SK-N-DZ (cell line): ENCODE data around the gene AKAP6.

Experiments
- DNase-seq: peaks from one replicate; pipeline ENCODE4 v3.0.0-alpha.2; 2015; ENCODE audit warnings: low spot score

The AKAP6 gene

DNA sequence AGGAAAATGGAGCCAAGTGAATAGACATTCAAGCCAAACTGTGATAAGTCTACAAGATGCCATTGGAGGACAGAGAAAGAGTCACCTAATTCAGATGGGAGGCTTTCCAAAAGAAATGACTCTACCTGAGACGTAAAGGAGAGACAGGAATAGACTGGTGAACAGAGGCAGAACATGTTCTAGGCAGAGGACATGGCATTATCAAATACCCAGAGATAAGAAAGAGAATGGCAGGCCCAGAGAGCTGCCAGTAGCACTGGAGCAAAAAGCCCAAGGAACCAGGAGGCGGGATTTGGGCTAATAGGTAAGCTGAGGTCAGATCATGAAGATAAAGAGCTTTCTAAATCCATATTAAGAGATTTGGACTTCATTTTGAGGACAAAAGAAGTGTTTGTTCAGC is 207.1 kb downstream of the AKAP6 start:
- DNase-seq = no peak

DNA sequence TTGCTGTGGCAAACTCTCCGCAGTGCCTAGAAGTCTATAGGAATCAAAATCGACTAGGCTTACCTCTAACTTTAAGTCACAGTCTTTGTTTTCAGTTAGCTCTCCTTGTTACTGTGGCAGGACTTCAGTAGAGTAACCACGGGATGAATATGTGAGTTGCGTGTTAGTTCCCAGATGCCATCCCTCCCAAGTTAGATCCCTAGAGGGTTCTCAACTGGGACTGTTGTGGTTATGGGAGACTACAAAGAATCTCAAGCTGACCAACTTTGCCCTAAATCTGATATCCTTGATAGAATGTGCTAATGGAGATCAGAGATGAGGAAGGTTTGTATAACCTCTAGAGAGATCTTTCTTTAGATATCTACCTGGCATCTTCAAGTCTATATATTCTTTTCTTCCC is 208.1 kb downstream of the AKAP6 start:
- DNase-seq = no peak

DNA sequence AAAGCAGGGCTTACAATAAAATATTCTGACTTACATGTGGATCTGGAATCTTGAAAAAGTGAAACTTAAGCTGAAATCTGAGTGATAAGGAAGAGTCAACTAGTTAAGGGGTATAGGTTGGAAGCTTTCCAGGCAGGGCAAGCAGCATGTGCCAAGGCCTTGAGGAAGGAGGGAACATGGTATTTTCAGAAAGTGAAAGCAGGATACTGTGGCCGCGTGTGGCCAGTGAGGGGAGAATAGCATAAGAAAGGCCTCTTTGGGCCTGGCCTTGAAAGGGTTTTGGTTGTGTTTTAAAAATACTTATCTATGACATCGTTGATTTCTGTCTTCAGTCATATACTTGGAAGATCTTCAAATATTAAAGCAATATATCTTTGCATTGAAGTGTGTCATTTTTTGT is 213.4 kb downstream of the AKAP6 start:
- no peak for DNase-seq

DNA sequence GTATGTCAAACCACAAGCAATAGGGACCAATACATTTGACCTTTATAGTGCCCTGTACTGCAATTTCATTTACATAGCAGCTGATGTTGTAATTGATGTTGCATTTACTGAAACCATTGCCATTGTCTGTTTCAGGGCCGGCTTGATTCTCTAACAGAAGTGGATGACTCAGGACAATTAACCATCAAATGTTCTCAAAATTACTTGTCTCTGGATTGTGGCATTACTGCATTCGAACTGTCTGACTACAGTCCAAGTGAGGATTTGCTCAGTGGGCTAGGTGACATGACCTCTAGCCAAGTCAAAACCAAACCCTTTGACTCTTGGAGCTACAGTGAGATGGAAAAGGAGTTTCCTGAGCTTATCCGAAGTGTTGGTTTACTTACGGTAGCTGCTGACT is 216.0 kb downstream of the AKAP6 start:
- DNase-seq = no peak

DNA sequence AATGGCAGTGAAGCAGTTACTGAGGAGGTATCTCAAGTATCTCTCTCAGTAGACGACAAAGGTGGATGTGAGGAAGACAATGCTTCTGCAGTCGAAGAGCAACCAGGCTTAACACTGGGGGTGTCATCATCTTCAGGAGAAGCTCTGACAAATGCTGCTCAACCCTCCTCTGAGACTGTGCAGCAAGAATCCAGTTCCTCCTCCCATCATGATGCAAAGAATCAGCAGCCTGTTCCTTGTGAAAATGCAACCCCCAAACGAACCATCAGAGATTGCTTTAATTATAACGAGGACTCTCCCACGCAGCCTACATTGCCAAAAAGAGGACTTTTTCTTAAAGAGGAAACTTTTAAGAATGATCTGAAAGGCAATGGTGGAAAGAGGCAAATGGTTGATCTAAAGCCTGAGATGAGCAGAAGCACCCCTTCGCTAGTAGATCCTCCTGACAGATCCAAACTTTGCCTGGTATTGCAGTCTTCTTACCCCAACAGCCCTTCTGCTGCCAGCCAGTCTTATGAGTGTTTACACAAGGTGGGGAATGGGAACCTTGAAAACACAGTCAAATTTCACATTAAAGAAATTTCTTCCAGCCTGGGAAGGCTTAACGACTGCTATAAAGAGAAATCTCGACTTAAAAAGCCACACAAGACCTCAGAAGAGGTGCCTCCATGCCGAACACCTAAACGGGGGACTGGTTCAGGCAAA is 216.6 kb downstream of the AKAP6 start:
- DNase-seq = no peak

DNA sequence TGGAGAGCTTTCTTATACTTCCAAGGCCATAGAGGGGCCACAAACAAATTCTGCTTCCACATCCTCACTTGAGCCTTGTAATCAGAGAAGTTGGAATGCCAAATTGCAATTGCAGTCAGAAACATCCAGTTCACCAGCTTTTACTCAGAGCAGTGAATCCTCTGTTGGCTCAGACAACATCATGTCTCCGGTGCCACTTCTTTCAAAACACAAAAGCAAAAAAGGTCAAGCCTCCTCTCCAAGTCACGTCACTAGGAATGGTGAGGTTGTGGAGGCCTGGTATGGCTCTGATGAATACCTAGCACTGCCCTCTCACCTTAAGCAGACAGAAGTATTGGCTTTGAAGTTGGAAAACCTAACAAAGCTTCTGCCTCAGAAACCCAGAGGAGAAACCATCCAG is 217.1 kb downstream of the AKAP6 start:
- no peak for DNase-seq

DNA sequence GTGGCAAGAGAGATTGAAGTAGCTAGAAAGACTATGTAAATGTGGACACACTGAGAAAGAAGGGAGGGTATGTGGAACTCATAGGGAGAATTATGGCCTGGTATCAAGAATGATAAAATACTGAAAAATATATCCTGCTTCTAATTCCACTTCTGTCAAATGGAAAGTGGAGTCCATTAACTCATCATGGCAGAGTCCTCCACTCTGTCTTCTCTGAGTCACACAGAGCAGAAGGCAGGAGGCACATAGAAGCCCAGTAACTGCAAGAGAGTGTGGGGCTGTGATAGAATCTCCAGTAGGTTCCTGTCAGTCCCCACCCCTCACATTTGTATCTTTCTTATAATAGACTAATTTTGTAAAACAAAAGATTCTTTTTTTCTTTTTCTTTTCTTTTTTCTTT is 223.7 kb downstream of the AKAP6 start:
- no peak for DNase-seq

DNA sequence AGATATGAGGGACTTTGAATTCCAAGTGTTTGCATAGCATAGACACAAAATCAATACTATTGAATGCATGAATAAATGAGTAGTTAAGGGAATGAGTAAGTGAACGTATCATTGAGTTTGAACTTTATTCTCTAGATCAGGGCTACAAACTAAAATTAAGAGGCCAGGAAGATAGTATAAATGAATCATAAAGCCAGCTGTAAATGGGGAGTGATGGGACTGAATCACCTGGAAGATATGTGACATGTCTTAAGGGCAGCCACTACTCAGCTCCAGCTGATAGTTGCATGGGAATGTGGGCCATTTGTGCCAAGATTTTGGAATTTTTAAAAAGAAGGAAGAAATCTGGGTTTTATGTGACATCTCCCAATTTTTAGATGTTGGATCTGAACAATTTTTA is 229.9 kb downstream of the AKAP6 start:
- no peak for DNase-seq

DNA sequence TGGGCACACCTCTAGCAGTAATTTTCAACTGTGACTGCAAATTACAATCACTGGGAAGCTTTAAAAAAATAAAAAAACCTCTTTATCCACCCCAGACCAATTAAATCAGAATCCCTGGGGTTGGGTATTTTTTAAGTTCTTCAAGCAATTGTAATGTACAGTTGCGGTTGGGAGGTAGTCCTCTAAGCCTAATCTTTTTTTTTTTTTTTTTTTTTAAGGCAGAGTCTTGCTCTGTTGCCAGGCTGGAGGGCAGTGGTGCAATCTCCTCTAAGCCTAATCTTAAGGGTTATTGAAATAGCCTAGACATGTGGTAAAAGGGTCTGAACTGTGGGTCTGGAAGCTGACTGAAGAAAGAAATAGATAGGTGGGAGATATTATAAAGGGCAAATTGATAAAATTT is 230.5 kb downstream of the AKAP6 start:
- no peak for DNase-seq

DNA sequence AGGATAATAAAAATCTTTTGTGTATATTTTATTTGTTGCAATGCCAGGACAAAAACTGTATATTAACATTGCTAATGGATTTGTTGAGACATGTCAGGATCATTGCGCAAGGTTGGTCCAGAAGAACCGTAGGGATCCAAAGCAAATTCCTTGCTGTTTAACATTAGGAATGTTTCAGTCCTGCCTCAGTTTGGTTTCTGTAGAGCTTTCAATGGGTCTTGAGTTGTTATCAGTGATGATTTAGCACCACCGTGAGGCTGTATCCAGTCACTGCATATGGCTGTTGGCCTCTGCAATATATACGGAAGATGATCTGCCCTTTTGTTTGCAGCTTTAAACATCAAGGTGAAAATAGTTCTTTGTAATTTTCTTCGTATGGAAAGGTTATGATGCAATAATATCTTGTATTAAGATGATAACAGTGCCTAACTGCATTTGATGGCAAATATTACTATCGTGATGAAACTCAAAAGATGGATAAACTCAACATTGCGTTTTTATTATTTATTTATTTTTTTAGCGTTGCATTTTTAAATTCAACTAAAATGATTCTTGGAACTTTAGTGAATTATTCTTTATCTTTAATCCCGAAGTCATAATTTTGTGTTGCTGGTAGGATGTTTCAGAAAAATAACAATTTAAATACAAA is 231.2 kb downstream of the AKAP6 start:
- peak; percentile 72 for DNase-seq

DNA sequence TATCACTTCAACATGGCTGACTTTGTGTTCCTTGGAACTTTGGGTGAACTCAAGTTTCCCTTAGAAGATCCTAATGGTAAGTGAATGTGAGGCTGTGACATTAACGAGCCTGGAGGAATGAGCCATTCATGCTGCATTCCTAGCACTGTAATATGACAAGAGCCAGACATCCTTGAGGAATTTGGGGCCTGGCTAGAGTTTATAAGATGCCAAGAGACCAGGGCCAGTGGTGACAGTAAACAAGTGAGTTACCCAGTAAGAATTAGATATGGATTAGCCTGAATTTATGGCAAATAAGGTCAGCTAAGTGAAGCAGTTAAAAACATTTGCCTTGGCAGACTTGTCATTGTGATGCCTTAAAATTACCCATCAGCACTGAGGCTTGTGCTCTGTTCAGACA is 232.4 kb downstream of the AKAP6 start:
- DNase-seq = peak; percentile 76

DNA sequence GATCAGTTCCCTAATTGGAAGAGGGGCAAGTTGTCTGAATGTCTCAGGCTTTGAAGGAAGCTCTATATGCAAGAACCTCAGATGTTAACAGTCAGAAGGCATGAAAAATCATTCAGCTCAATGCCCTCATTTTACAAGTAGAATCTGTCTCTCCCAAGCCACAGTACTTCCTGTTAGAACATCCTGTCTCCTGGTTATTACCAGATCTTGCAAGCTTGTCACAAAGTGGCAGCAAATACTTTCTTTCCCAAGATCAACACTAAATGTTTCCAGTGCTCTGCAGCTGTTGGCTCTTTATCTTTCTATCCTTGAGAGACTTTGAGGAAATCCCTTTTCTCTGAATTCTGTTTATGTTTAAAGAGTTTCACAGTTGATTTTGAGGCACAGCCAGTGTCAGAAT is 235.5 kb downstream of the AKAP6 start:
- no peak for DNase-seq

DNA sequence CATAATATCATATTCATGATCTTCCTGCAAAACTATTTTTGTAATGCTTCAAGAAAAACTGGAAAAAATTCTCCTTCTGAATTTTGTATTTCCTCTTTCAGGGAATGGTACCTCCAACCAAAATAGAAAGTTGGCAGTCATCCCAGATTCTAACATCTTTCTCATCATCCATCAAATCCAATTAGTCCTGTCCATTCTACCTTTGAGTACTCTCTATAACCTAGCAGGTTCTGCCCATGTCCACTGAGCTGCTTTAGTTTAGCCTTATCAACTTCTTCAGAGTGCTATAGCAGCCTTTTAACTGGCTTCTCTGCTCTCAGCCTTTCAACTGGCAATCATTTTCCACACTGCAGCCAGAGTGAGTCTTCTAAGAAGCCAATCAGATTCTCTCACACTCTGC is 236.2 kb downstream of the AKAP6 start:
- peak; percentile 32 for DNase-seq

DNA sequence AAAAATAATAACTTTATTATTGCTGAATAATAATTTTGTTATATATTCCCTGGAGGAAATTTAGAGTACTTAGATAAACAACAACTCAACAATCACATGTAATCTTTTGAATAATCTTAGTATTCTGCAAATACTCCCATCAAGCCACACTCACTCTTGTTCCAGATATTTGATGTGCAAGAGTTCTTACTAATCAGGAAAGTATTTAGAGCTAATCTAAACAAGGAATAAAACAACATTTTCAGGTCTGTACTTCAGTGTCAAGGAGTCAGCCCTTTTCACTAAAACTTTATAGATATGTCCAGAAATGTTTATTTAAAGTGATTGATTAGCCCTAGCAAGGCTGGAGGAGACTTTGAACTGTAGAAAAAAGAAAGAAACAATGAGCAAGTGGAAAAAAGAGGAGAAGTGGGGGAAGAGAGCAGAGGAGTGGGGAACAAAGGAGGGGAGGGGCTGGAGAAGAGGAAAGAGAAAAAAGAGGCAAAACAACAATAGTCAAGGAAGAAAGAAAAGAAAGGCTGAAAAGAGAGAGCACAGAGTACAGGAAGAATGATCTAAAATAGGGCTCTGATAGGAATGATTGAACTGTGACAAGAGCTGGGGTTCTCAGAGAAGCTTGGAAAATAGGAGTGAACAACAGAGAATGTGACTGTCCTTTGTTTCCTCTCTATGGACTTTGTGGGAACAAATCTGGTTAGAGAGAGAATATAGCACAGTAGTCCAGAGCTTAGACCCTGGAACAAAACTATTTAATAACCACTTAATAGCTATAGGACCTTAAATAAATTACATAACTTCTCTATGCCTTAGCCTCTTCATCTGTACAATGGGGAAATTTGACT is 238.7 kb downstream of the AKAP6 start:
- DNase-seq = no peak

DNA sequence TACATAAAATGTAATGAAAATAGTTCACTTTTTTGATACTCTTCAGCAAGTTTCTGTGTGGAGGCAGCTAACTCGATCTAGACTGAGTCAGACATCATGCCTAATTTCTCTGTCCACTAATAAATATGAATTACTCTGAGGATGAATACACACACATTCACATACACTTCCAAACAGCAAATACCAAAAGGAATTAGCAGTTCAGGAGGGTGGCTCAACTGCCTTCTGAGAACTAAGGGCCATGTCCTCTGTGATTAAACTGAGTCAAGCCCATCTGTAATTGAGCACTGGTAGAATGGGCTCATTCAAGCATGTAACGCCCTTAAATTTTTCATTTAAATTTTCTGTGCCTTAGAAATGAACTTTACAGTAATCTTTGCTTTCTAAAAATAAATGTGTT is 242.5 kb downstream of the AKAP6 start:
- DNase-seq = no peak

DNA sequence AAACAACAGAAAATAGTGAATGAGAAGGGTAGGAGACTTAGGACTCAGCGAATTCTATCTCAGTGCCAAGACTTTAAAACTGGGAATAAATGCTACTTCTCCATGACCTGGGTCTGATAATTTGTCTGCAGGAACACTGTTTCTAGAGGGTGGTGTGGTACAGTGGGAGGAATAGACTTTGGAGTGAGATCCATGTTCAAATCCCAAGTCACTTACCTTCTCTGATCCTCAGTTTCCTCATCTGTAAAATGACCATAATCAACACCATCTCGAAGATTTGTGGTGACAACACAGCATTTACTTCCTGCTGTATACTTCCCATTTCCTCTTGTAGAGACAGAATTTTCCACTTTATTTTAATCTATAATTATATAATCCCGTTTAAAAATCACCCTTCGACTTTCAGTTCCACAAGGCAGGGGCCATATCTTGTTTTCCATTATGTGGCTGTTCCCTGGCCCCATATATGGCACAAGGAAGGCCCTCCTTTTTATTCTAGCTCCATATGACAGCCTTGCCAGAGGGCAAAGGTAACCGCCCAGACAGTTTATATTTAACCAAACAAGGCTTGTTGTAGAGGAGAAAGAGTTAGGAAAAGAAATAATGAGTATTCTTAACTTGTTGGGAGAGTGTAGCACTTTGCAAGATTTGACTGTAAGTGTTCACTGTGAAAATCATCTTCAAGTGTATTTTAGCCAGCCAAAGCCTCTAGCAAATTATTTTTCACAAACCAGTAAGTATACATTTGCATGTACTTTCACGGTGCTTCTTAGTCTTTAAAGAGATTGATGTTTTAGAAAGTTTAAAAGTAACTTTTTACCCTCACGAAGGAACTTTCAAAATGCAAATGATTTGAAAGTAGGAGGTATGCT is 243.1 kb downstream of the AKAP6 start:
- no peak for DNase-seq

DNA sequence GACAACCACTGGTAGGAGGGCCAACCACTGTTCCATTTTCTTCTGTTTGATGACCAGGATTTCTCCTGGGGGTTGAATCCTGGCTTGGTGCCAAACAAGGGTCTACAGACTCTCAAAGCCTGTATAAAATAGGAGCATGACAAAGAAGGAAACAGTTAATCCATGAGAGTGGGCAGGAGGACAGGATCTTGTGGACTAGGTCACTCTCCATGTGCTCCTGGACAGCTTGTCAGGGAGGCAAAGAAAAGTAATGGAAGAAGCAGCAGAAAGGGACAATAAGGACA is 243.7 kb downstream of the AKAP6 start:
- DNase-seq = no peak

DNA sequence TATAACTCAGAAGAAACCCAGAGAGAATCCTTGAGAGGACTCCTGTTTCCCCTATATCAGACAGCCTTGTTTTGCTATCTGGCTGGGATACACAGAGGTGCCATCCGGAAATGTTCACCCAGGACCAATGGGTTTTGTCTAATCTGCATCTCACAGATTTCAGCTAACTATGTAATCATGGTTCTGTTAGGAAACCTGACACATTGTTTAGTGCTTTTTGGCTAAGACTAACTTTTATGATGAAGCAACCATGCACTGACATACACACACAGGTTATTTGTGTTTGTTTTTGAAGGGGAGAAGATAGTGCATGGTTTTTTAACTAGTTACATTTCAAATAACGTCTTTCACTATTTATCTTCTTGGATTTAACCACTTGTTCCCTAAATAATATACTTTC is 245.2 kb downstream of the AKAP6 start:
- no peak for DNase-seq

DNA sequence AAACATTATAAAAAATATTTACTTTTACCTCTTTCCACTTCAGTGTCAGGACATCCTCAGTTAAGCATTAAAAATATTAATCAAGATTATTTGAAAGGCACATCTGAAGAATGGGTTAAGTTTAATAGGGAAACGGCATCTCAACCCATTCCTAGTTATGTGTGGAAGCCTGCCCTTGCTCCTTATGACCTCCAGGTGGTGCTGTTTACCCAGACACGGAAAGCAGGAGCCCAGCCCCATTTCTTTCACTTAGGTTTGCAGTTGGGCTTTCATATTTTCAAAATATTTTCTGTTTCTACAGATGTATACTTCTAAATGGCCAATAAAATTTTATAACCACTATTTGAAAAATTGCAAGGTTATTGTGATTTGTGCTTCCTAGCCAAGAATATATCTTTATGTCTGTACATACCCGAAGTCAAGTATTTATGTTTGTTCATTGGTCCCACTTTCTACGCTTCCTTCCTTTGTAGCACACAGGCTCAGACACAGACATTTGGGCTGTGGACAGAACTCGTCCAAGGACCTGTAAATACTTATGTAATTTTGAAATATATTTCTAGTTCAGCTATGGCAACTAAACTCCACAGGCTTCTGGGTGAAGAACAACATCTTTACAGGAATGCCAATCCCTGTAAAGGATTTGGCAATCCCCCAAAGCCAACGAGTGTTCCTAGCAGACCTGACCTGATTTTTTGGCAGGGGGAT is 247.1 kb downstream of the AKAP6 start:
- DNase-seq = peak; percentile 52

DNA sequence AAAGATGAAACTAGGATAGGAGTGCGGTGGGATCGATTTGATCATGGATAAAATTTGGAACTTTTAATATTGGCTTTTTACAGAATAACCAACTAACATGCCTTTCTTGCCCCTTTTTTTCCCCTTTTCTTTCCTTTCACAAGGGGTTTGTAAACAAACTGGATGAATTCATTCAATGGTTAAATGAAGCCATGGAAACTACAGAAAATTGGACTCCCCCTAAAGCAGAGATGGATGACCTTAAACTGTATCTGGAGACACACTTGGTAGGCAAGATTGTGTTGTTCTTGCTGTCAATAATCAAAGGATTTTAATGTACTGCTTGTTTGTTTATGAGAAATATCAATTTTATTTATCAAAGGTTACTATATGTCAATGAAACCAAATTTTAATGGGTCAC is 247.9 kb downstream of the AKAP6 start:
- no peak for DNase-seq

DNA sequence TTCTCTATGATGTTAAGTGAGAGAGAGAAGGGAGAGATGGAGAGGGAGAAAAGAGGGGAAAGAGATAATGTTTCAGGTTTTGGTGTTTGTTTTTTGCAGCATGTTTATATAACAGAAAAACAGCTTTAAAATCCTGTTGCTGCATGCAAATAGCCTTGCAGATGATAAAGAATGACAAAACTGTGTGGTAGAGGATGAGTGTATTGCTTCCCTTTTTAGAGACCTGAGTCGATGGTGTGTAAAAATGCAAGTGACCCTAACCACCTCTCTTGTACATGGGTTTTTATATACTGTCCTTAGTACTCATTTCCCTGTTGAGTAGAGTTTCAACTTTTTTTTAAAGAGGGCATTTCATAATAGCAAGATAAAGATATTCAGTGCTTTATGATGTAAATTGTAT is 249.1 kb downstream of the AKAP6 start:
- no peak for DNase-seq
